HepG2 (cell line): ENCODE measurements around the gene SURF2. TPM values are rescaled to one million over a fixed set of nuclear protein-coding genes. Genes with fewer than 3 reads are reported as not detected.

ENCODE experiments used
- ATF7-NPFF ChIP-seq: sonication (generic); formaldehyde crosslinking; IDR thresholded peaks from 2 replicates; pipeline ENCODE4 v1.8.1; 2023; ENCODE audit warnings: mild to moderate bottlenecking, low read depth, missing genetic modification reagents, moderate library complexity
- ERF ChIP-seq: IDR thresholded peaks from 2 replicates; pipeline ENCODE4 v1.6.1; 2018; ENCODE audit warnings: missing biosample characterization, missing genetic modification reagents
- MAFF ChIP-seq: IDR thresholded peaks from 2 replicates; pipeline ENCODE4 v1.6.1; 2011; ENCODE audit warnings: low read depth, low read length, improper control_type of control experiment
- NFYB ChIP-seq: sonication (generic); formaldehyde crosslinking; IDR thresholded peaks from 2 replicates; pipeline ENCODE4 v1.4.0; 2020; ENCODE audit warnings: missing genetic modification reagents
- NR2F6 ChIP-seq, 2 experiments: IDR thresholded peaks; 2 replicates each; pipeline ENCODE4 v1.6.1; 2016; ENCODE audit warnings: antibody characterized with exemption in 1 of 2, mild to moderate bottlenecking in 1 of 2
- NR3C1 ChIP-seq: sonication (generic); formaldehyde crosslinking; IDR thresholded peaks from 2 replicates; pipeline ENCODE4 v1.4.0; 2020; ENCODE audit warnings: missing genetic modification reagents
- REXO4 ChIP-seq: sonication (generic); formaldehyde crosslinking; IDR thresholded peaks from 2 replicates; pipeline ENCODE4 v1.8.0; 2022; ENCODE audit warnings: missing genetic modification reagents, mild to moderate bottlenecking, borderline replicate concordance
- RFX1 ChIP-seq: fragments of 450-650 bp; IDR thresholded peaks from 2 replicates; pipeline ENCODE4 v1.6.1; 2017
- RFX3 ChIP-seq: IDR thresholded peaks from 2 replicates; pipeline ENCODE4 v1.6.1; 2016; ENCODE audit warnings: missing biosample characterization, missing genetic modification reagents
- STAG1 ChIP-seq: sonication (generic); formaldehyde crosslinking; IDR thresholded peaks from 2 replicates; pipeline ENCODE4 v1.4.0; 2020; ENCODE audit warnings: missing genetic modification reagents
- TOE1 ChIP-seq: sonication (generic); formaldehyde crosslinking; IDR thresholded peaks from 2 replicates; pipeline ENCODE4 v1.4.0; 2020; ENCODE audit warnings: mild to moderate bottlenecking, missing genetic modification reagents
- XBP1 ChIP-seq: sonication (generic); formaldehyde crosslinking; IDR thresholded peaks from 2 replicates; pipeline ENCODE4 v1.5.0; 2020; ENCODE audit warnings: missing genetic modification reagents
- ZNF607 ChIP-seq: sonication (generic); formaldehyde crosslinking; IDR thresholded peaks from 2 replicates; pipeline ENCODE4 v1.5.1; 2020; ENCODE audit warnings: missing genetic modification reagents, mild to moderate bottlenecking, borderline replicate concordance
- ZNF674 ChIP-seq: sonication (generic); formaldehyde crosslinking; IDR thresholded peaks from 2 replicates; pipeline ENCODE4 v1.5.0; 2020; ENCODE audit warnings: low read depth, mild to moderate bottlenecking, missing genetic modification reagents
- ZNF713 ChIP-seq: sonication (generic); formaldehyde crosslinking; IDR thresholded peaks from 2 replicates; pipeline ENCODE4 v1.4.0; 2020; ENCODE audit warnings: mild to moderate bottlenecking, missing genetic modification reagents
- ZNF788 ChIP-seq: sonication (generic); formaldehyde crosslinking; IDR thresholded peaks from 2 replicates; pipeline ENCODE4 v1.5.0; 2020; ENCODE audit warnings: mild to moderate bottlenecking, missing genetic modification reagents, borderline replicate concordance
- polyA plus RNA-seq, 8 experiments: library from polyadenylated mRNA; depleted of rRNA in 3 of 8; stranded (reverse) in 7 of 8; unstranded in 1 of 8; fragments of >200 nt; fragmentation: Illumina TruSeq in 4 of 8; extraction: Trizol in 4 of 8; gene quantifications; 2 replicates each; pipeline versions ENCODE4 v1.2.1 to v1.2.3, GENCODE V29; 2011 to 2016; ENCODE audit warnings: low read depth in 4 of 8, missing spikeins in 1 of 8, mixed read lengths in 1 of 8; ENCODE audit not compliant: insufficient read depth in 1 of 8
- total RNA-seq, 5 experiments: library from RNA; depleted of rRNA; stranded (reverse); fragments of >200 nt; fragmentation: Illumina TruSeq; extraction: Trizol; gene quantifications; 2 replicates each; pipeline ENCODE4 v1.2.3, GENCODE V29; 2016; ENCODE audit warnings: low read depth in 1 of 5
- TF ChIP-seq, protein P1 (sequence below): sonication (generic); formaldehyde crosslinking; IDR thresholded peaks from 2 replicates; pipeline ENCODE4 v1.8.0; 2022; ENCODE audit warnings: missing genetic modification reagents, mild to moderate bottlenecking, borderline replicate concordance
- TF ChIP-seq, protein P2 (sequence below): sonication (generic); formaldehyde crosslinking; IDR thresholded peaks from 2 replicates; pipeline ENCODE4 v1.4.0; 2020; ENCODE audit warnings: missing genetic modification reagents
- TF ChIP-seq, protein P3 (sequence below): sonication (generic); formaldehyde crosslinking; IDR thresholded peaks from 2 replicates; pipeline ENCODE4 v1.5.0; 2020; ENCODE audit warnings: mild to moderate bottlenecking, missing genetic modification reagents, borderline replicate concordance
- TF ChIP-seq, protein P4 (sequence below): sonication (generic); formaldehyde crosslinking; IDR thresholded peaks from 2 replicates; pipeline ENCODE4 v1.5.1; 2020; ENCODE audit warnings: missing genetic modification reagents, mild to moderate bottlenecking, borderline replicate concordance
- TF ChIP-seq, protein P5 (sequence below): sonication (generic); formaldehyde crosslinking; IDR thresholded peaks from 2 replicates; pipeline ENCODE4 v1.5.0; 2020; ENCODE audit warnings: mild to moderate bottlenecking, missing genetic modification reagents

The SURF2 gene
- total and polyA plus RNA-seq, 2 of the 13 experiments (the other 11 are each of a cell fraction or from before 2014, with no cell fraction given), result 6.3 to 13.6 TPM

DNA sequence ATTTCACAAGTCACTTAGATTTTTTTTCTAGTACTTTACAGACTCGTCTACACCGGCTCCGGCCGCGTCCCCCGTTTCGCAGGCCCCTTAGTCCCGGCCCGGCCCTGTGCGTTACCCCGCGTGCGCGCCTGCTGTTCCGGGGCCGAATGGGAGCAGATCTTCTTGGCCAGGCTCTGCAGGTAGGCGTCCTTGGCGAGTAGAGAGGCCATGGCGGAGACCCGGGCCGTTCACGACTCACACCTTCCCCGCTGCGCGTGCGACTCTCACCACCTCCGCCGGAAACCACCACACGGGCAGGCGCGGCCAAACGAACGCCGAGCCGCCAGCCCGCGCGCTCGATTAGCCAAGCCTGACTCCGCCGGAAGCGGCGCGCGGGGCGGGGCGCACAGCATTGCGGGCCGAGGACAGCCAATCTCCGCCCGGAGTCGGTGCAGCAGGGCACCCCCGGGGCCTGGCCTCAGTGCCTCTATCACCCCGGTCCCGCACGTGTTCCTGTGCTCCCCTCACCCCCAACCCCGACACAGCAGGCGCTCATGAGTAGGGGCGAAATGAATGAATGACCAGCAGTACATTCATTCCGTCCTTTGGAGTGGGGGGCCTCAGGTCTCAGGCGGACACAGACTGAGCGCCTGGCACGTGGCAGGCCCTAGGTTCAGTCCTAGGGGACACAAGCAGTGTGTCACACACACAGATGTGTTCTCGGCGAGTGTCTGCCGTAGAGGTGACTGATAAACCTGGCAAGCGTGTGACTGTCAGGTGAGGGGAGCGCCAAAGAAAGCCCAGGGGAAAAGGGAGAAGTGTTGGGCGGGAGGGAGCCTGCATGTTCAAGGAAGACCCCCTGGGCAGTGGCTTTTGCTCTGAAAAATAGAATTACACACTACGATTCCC, 20.2 kb upstream of the SURF2 start, which contains the start of gene SURF6 (continued):
- TF ChIP-seq REXO4 (no peak), NR3C1 (CRISPR knock-in tag) (no peak), XBP1 (CRISPR knock-in tag) (no peak), ZNF788 (CRISPR knock-in tag) (peak; percentile 96), ZNF713 (CRISPR knock-in tag) (no peak; the same call in 1 of the 2 replicates), RFX1 (no peak), RFX3 (CRISPR knock-in tag) (peak; percentile 24; the same call in 1 of the 2 replicates), TOE1 (CRISPR knock-in tag) (peak; percentile 53; the same call in 1 of the 2 replicates), STAG1 (CRISPR knock-in tag) (no peak), NR2F6 (IDR thresholded peaks at IDR 0.05) (no peak), NR2F6 (CRISPR knock-in tag; IDR thresholded peaks at IDR 0.05) (peak; percentile 66), ZNF607 (CRISPR knock-in tag) (peak; percentile 93), ATF7-NPFF (peak; percentile 97), ERF (CRISPR knock-in tag) (peak; percentile 96), ZNF674 (no peak; the same call in 1 of the 2 replicates), MAFF (no peak), NFYB (CRISPR knock-in tag) (peak; percentile 77)
- TF ChIP-seq, protein P1, sequence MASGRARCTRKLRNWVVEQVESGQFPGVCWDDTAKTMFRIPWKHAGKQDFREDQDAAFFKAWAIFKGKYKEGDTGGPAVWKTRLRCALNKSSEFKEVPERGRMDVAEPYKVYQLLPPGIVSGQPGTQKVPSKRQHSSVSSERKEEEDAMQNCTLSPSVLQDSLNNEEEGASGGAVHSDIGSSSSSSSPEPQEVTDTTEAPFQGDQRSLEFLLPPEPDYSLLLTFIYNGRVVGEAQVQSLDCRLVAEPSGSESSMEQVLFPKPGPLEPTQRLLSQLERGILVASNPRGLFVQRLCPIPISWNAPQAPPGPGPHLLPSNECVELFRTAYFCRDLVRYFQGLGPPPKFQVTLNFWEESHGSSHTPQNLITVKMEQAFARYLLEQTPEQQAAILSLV (CRISPR knock-in tag), result peak; percentile 96
- TF ChIP-seq, protein P2, sequence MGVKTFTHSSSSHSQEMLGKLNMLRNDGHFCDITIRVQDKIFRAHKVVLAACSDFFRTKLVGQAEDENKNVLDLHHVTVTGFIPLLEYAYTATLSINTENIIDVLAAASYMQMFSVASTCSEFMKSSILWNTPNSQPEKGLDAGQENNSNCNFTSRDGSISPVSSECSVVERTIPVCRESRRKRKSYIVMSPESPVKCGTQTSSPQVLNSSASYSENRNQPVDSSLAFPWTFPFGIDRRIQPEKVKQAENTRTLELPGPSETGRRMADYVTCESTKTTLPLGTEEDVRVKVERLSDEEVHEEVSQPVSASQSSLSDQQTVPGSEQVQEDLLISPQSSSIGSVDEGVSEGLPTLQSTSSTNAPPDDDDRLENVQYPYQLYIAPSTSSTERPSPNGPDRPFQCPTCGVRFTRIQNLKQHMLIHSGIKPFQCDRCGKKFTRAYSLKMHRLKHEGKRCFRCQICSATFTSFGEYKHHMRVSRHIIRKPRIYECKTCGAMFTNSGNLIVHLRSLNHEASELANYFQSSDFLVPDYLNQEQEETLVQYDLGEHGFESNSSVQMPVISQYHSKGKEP (CRISPR knock-in tag), result no peak; the same call in 1 of the 2 replicates
- TF ChIP-seq, protein P3, sequence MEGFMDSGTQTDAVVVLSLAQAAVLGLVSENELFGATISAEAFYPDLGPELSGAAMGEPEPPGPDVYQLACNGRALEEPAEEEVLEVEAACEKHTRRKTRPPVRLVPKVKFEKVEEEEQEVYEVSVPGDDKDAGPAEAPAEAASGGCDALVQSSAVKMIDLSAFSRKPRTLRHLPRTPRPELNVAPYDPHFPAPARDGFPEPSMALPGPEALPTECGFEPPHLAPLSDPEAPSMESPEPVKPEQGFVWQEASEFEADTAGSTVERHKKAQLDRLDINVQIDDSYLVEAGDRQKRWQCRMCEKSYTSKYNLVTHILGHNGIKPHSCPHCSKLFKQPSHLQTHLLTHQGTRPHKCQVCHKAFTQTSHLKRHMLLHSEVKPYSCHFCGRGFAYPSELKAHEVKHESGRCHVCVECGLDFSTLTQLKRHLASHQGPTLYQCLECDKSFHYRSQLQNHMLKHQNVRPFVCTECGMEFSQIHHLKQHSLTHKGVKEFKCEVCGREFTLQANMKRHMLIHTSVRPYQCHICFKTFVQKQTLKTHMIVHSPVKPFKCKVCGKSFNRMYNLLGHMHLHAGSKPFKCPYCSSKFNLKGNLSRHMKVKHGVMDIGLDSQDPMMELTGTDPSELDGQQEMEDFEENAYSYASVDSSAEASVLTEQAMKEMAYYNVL (CRISPR knock-in tag), result no peak; the same call in 1 of the 2 replicates
- TF ChIP-seq, protein P4, sequence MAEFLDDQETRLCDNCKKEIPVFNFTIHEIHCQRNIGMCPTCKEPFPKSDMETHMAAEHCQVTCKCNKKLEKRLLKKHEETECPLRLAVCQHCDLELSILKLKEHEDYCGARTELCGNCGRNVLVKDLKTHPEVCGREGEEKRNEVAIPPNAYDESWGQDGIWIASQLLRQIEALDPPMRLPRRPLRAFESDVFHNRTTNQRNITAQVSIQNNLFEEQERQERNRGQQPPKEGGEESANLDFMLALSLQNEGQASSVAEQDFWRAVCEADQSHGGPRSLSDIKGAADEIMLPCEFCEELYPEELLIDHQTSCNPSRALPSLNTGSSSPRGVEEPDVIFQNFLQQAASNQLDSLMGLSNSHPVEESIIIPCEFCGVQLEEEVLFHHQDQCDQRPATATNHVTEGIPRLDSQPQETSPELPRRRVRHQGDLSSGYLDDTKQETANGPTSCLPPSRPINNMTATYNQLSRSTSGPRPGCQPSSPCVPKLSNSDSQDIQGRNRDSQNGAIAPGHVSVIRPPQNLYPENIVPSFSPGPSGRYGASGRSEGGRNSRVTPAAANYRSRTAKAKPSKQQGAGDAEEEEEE, result no peak
- TF ChIP-seq, protein P5, sequence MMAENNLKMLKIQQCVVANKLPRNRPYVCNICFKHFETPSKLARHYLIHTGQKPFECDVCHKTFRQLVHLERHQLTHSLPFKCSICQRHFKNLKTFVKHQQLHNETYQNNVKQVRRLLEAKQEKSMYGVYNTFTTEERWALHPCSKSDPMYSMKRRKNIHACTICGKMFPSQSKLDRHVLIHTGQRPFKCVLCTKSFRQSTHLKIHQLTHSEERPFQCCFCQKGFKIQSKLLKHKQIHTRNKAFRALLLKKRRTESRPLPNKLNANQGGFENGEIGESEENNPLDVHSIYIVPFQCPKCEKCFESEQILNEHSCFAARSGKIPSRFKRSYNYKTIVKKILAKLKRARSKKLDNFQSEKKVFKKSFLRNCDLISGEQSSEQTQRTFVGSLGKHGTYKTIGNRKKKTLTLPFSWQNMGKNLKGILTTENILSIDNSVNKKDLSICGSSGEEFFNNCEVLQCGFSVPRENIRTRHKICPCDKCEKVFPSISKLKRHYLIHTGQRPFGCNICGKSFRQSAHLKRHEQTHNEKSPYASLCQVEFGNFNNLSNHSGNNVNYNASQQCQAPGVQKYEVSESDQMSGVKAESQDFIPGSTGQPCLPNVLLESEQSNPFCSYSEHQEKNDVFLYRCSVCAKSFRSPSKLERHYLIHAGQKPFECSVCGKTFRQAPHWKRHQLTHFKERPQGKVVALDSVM (CRISPR knock-in tag), result peak; percentile 51; the same call in 1 of the 2 replicates
